ENCODE measurements around the gene GPR55.

Gene GPR55

GRCh38 chr2:230898713-230899091, 26.3 kb downstream of the GPR55 start:
- DNase-seq, result no peak

GRCh38 chr2:230898016-230898712, 26.9 kb downstream of the GPR55 start:
- no peak for DNase-seq

- no peak for DNase-seq
Observed at GRCh38 chr2:230896346-230897115, 28.5 kb downstream of the GPR55 start.

GRCh38 chr2:230895536-230896345, 29.3 kb downstream of the GPR55 start:
- no peak for DNase-seq

GRCh38 chr2:230893841-230894781, 30.9 kb downstream of the GPR55 start:
- DNase-seq, result no peak

- DNase-seq, result no peak
Observed at GRCh38 chr2:230893338-230893737, 31.7 kb downstream of the GPR55 start.

- no peak for DNase-seq
Observed at GRCh38 chr2:230891509-230891908, 33.5 kb downstream of the GPR55 start.

- DNase-seq, result peak; percentile 51
Observed at GRCh38 chr2:230891064-230891463, 34.0 kb downstream of the GPR55 start.

- DNase-seq, result no peak
Observed at GRCh38 chr2:230890646-230891045, 34.4 kb downstream of the GPR55 start.

GRCh38 chr2:230889911-230890601, 35.0 kb downstream of the GPR55 start:
- no peak for DNase-seq

- no peak for DNase-seq
Observed at GRCh38 chr2:230888824-230889400, 36.1 kb downstream of the GPR55 start.

GRCh38 chr2:230887342-230887741, 37.7 kb downstream of the GPR55 start:
- no peak for DNase-seq

- no peak for DNase-seq
Observed at GRCh38 chr2:230886671-230887071, 38.4 kb downstream of the GPR55 start.

- no peak for DNase-seq
Observed at GRCh38 chr2:230886206-230886605, 38.8 kb downstream of the GPR55 start.

GRCh38 chr2:230885463-230886130, 39.4 kb downstream of the GPR55 start:
- peak; percentile 39 for DNase-seq

GRCh38 chr2:230881840-230882239, 43.2 kb downstream of the GPR55 start:
- DNase-seq, result no peak

GRCh38 chr2:230879891-230880290, 45.2 kb downstream of the GPR55 start:
- DNase-seq, result no peak

GRCh38 chr2:230879271-230879882, 45.7 kb downstream of the GPR55 start:
- DNase-seq, result no peak

GRCh38 chr2:230878599-230879188, 46.3 kb downstream of the GPR55 start:
- DNase-seq, result no peak
